NCI-H1436 (cell line): ENCODE measurements around the gene SLC7A7.
"Not testable (repeated sequence)": the region's sequence is repeated elsewhere in the genome, so short reads cannot be mapped to it uniquely, and the experiment has no call there.

ENCODE experiments used
- DNase-seq: peaks from one replicate; lab custom pipeline; 2025; lab: John Stamatoyannopoulos, UW

SLC7A7 gene

DNA sequence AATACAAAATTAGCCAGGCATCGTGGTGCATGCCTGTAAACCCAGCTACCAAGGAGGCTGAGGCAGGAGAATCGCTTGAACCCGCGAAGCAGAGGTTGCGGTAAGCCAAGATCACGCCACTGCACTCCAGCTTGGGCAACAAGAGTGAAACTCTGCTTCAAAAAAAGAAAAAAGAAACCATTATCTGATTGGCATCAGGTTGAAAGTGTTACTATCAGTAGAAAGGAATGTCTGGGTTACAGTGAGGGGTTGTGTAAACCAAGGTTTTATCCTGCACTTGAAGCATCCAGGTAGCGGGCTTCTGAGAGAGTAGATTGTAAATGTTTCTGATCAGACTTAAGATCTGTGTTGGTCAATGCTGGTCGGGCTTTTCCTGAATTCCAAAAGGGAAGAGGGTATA lies 62.8 kb downstream of the SLC7A7 start:
- DNase-seq: no peak

DNA sequence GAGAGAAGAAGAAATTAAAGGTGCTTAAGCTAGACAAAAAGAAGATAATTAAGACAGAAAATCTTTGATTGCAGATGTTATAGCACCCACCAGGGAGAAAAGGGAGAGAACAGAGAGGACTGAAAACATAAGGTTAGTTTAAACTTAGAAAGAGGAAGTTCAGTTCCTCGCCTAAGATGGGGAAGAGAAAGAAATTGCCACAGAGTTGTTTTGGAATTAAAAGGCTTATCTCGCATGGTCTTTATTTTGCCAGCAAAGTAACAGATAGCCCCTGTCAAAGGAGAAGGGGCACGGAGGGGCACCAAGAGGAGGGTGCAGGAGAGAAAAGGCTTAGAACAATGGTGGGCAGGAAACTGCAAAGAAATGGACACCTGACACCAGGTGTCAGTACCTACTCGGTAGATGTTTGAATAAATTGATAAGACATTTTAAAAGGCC lies 66.6 kb downstream of the SLC7A7 start:
- no peak for DNase-seq

DNA sequence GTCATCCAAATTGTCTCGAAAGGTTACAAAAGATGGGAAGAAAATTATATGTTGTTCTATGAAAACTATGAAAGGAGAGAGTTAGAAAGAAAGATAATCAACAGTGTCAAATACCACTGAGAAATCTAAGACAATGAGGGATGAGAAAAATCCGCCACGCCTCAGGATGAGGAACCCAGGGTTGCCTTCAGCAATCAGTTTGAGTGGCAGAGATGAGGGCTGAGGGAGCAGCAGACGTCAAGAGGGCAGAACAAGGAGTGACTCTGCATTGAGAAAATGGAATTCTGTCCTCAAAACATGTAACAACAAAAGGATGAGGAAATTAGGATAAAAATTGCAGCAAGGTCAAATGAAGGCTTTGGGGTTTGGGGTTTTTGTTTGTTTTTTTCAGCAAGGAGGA lies 67.0 kb downstream of the SLC7A7 start:
- DNase-seq: no peak

DNA sequence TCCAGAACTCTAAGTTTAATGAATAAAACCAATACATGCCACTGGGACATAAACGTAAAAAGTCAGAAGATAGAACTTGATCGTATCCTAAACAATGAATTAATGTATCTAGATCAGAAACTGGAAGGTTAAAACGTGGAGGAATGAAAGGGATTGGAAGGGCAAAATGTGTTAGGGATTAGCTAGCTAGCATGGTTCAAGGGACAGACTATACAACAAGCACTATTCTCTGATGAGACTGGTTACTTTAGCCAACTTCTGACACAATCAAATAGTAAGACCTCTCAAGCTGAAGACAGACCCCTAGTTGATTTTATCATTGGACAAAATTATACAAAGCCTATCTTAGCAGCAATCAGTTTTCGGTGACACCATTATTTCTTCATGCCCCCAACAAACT lies 67.5 kb downstream of the SLC7A7 start:
- DNase-seq: no peak

DNA sequence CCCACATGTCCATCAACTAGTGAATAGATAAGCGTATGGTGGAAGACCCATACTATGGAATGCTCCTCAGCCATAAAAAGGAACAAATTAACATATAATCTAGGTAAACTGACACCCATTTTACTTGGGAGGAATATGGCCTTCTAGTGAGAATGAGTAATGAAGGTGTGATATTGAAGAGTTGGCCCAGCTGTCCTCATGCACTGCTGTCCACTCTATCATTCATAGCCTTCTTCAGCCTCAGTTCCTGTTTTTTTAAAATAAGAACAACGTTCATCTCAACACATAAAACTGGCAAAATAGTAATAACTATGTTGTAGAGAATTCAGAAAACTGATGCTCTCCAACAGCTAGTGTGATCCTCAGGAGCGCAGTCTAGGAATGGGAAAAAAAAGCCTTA lies 75.2 kb downstream of the SLC7A7 start:
- DNase-seq: no peak

DNA sequence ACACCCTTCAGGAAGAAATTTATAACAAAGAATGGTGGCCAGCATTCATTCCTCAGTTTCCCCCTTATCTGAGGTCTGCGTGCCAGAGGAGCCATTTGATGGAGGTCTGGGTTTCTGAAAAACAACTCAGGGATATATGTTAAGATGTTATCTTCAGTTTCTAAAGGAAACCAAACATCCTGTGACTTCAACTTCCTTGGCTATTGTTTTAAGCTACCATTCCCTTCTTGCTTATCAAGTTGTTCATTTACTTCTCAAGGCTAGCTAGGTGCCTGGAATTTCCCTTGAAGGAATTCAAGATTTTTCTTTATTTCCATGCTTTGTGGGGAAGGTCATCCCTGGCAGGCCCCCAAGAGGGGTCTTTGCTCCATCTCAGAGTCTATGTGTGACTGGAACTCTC lies 75.8 kb downstream of the SLC7A7 start:
- no peak for DNase-seq

DNA sequence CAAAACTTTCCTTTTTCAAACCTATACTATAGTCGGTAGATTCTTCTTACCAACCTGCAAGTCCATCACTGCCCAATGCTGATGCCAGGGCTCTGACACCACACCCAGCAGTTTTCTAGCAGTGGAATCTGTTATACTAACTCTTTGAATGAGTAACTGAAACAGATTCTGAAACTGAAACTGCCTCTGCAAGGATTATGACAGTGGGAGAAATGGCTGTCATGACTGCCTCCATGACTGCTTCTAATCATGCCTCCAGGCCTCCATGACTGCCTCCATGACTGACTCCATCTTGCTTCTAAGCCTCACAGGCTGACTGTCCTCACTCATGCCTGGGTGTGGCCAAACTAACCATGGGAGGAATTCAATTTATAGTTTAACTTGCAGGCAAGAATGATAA lies 78.2 kb downstream of the SLC7A7 start:
- no peak for DNase-seq

DNA sequence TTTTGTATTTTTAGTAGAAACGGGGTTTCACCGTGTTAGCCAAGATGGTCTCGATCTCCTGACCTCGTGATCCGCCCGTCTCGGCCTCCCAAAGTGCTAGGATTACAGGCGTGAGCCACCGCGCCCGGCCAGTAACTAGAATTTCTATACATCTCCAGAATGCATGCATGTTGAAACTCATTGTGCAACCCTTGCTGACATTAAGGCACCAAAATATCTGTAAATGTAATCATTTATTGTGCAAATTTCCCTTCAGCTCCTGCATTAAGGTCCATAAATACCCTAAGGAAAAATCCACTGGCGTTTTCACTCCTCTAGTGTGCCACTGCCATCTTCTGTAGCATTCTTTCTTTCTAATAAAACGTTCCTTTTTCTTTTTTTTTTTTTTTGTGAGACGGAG lies 78.9 kb downstream of the SLC7A7 start:
- not testable (repeated sequence) for DNase-seq

DNA sequence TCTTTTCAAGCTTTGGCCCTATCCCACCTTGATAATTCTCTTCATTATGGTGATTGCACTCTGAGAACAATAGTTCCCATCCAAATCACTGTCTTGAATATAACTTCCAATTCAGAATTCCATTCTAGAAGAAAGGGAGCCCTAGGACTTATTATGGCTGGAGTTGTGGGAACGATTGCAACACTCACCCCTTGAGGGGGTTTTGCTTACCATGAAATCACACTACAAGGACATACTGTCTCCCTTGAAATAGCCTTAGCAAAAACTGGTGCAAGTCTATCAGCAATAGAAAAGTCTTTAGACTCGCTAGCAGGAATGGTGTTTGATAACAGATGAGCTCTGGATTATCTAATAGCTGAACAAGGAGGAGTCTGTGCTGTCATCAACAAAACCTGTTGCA lies 80.1 kb downstream of the SLC7A7 start:
- DNase-seq: no peak

DNA sequence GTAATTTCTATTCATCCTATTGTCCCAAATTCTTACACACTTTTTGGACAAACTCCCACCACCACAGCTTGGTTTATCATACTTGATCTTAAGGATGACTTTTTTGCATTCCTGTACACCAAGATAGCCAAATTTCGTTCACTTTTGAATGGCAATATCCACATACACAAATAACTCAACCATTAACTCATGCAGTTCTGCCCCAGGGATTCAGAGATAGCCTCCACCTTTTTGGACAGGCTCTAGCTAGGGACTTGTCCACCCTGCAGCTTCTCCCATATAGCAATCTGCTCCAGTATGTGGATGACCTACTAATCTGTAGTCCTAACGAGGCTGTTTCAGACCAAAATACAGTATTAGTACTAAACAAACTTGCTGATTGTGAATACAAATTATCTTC lies 81.4 kb downstream of the SLC7A7 start:
- DNase-seq: no peak

DNA sequence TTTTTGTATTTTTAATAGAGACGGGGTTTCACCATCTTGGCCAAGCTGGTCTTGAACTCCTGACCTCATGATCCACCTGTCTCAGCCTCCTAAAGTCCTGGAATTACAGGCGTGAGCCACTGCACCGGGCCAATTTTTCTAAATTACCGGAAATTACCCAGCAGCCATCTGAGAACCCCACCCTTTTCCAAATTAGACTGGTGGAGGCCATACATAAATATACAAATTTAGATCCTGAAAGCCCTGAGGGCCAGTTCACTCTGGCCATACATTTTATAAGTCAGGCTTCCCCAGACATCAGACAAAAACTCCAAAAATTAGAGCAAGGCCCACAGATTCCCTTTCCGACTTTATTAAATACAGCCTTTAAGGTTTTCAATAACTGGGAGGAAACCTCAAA lies 83.2 kb downstream of the SLC7A7 start:
- DNase-seq: not testable (repeated sequence)

DNA sequence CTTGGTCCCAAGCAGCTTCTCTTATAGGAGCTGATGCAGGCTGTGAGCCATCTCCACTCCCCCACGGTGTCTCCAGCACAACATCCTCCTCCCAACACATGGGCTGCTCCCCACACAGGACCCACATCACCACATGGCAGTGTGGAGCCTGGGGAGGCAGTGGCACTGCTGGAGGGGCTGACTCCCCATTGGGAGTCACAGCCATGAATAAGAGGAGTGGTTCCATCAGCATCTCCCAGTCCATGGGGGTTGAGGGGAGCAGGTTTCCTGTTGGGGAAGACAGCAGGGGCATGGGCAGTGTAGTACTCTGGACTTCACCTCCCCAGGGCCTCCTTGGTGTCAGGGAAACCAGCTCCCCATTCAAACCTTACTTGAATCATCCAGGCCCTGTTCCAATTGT lies 89.2 kb downstream of the SLC7A7 start:
- DNase-seq: no peak

DNA sequence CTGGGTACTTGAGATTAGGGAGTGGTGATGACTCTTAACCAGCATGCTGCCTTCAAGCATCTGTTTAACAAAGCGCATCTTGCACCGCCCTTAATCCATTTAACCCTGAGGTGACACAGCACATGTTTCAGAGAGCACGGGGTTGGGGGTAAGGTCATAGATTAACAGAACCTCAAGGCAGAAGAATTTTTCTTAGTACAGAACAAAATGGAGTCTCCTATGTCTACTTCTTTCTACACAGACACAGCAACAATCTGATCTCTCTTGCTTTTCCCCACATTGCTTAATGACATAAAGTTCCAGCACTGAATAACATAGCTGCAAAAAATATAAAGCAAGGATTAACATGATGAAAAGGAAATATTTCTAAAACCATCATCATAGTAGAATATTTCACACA lies 89.9 kb downstream of the SLC7A7 start:
- not testable (repeated sequence) for DNase-seq

DNA sequence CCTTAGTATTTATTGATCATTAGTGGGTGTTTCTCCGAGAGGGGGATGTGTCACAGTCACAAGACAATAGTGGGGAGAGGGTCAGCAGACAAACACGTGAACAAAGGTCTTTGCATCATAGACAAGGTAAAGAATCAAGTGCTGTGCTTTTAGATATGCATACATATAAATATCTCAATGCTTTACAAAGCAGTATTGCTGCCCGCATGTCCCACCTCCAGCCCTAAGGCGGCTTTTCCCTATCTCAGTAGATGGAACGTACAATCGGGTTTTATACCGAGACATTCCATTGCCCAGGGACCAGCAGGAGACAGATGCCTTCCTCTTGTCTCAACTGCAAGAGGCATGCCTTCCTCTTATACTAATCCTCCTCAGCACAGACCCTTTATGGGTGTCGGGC lies 90.4 kb downstream of the SLC7A7 start:
- not testable (repeated sequence) for DNase-seq

DNA sequence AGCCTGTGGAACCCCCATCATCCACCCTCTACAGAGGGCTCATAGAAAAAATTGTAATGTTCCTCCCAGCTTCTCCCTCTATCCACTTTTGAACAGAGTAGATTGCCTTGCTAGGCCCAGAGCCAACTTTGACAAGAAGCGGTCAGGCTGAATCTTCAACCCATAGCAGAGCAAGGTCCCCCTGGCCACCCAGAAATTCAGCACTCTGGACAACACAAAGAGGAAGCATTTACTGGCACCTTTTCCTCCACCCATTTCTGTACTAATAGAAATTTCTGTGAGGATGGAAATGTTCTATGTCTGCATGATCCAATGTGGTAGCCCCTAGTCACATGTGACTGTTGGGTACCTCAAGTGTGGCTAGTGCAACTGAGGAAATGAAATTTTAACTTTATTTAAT lies 91.4 kb downstream of the SLC7A7 start:
- no peak for DNase-seq
